ENCODE data around the gene OLFML2B.
"Not testable (repeated sequence)": the region's sequence is repeated elsewhere in the genome, so short reads cannot be mapped to it uniquely, and the experiment has no call there.

OLFML2B gene

GRCh38 chr1:162025541-162025940, 1.9 kb upstream of the OLFML2B start:
- Mint-ChIP-seq H3K4me3 (no peak overlapping the region), H3K27me3 (peaks cover 32% of the 10 kb centered on the region), H3K4me1 (peaks cover 9% of the 10 kb centered on the region), H3K36me3 (peaks cover 2% of the 10 kb centered on the region), H3K9me3 (no peaks in the 10 kb centered on the region), H3K27ac (no peak overlapping the region)
- ATAC-seq (ENCODE audit: low read depth) (no peak), DNase-seq (ENCODE audit: low spot score in 2 of 2) (no peak)

- H3K36me3 Mint-ChIP-seq, result peaks cover 2% of the 10 kb centered on the region
- DNase-seq (ENCODE audit: low spot score in 2 of 2), result no peak
- H3K27me3 Mint-ChIP-seq, result peaks cover 28% of the 10 kb centered on the region
- H3K4me1 Mint-ChIP-seq, result peaks cover 9% of the 10 kb centered on the region
- ATAC-seq (ENCODE audit: low read depth), result no peak
- H3K9me3 Mint-ChIP-seq, result no peaks in the 10 kb centered on the region
- H3K27ac Mint-ChIP-seq, result peak overlapping the region; percentile 46
- H3K4me3 Mint-ChIP-seq, result peak overlapping the region; percentile 88
Observed at GRCh38 chr1:162023181-162023546, 505 bp downstream of the OLFML2B start.

- H3K4me3 Mint-ChIP-seq, result peak overlapping the region; percentile 88
- peaks cover 2% of the 10 kb centered on the region for H3K9me3 Mint-ChIP-seq
- peaks cover 29% of the 10 kb centered on the region for H3K27me3 Mint-ChIP-seq
- peaks cover under 1% of the 10 kb centered on the region for H3K36me3 Mint-ChIP-seq
- no peak overlapping the region for H3K27ac Mint-ChIP-seq
- peaks cover 9% of the 10 kb centered on the region for H3K4me1 Mint-ChIP-seq
- ATAC-seq (ENCODE audit: low read depth) (no peak), DNase-seq (ENCODE audit: low spot score in 2 of 2) (no peak)
Observed at GRCh38 chr1:162022626-162023025, 1.0 kb downstream of the OLFML2B start.

GRCh38 chr1:162021124-162021523, 2.5 kb downstream of the OLFML2B start:
- H3K9me3 Mint-ChIP-seq, result peaks cover 2% of the 10 kb centered on the region
- H3K27me3 Mint-ChIP-seq, result peaks cover 29% of the 10 kb centered on the region
- no peak overlapping the region for H3K27ac Mint-ChIP-seq
- no peaks in the 10 kb centered on the region for H3K36me3 Mint-ChIP-seq
- H3K4me3 Mint-ChIP-seq, result no peak overlapping the region
- DNase-seq (ENCODE audit: low spot score in 2 of 2) (no peak), ATAC-seq (ENCODE audit: low read depth) (no peak)
- H3K4me1 Mint-ChIP-seq, result peaks cover 9% of the 10 kb centered on the region

GRCh38 chr1:162020150-162020549, 3.5 kb downstream of the OLFML2B start:
- Mint-ChIP-seq H3K4me3 (no peak overlapping the region), H3K27ac (no peak overlapping the region)
- no peak for DNase-seq (ENCODE audit: low spot score in 2 of 2)

GRCh38 chr1:162019446-162019845, 4.2 kb downstream of the OLFML2B start:
- peaks cover 25% of the 10 kb centered on the region for H3K27me3 Mint-ChIP-seq
- DNase-seq (ENCODE audit: low spot score in 2 of 2) (no peak), ATAC-seq (ENCODE audit: low read depth) (no peak)
- peaks cover 2% of the 10 kb centered on the region for H3K9me3 Mint-ChIP-seq
- H3K27ac Mint-ChIP-seq, result no peak overlapping the region
- no peaks in the 10 kb centered on the region for H3K36me3 Mint-ChIP-seq
- no peak overlapping the region for H3K4me3 Mint-ChIP-seq
- H3K4me1 Mint-ChIP-seq, result peaks cover 9% of the 10 kb centered on the region

More at GRCh38 chr1:162020150-162020549, 3.5 kb downstream of the OLFML2B start:
- no peaks in the 10 kb centered on the region for H3K36me3 Mint-ChIP-seq
- no peak for ATAC-seq (ENCODE audit: low read depth)
- H3K4me1 Mint-ChIP-seq, result peaks cover 9% of the 10 kb centered on the region
- H3K27me3 Mint-ChIP-seq, result peaks cover 26% of the 10 kb centered on the region
- H3K9me3 Mint-ChIP-seq, result peaks cover 2% of the 10 kb centered on the region

- Mint-ChIP-seq H3K4me3 (no peak overlapping the region), H3K9me3 (peaks cover 2% of the 10 kb centered on the region), H3K27me3 (peaks cover 22% of the 10 kb centered on the region), H3K4me1 (peaks cover 4% of the 10 kb centered on the region), H3K27ac (no peak overlapping the region), H3K36me3 (no peaks in the 10 kb centered on the region)
- DNase-seq (ENCODE audit: low spot score in 2 of 2) (no peak), ATAC-seq (ENCODE audit: low read depth) (no peak)
Observed at GRCh38 chr1:162019006-162019405, 4.7 kb downstream of the OLFML2B start.

GRCh38 chr1:162018418-162018817, 5.3 kb downstream of the OLFML2B start:
- H3K4me3 Mint-ChIP-seq, result no peak overlapping the region
- no peaks in the 10 kb centered on the region for H3K36me3 Mint-ChIP-seq
- ATAC-seq (ENCODE audit: low read depth), result no peak
- peaks cover 2% of the 10 kb centered on the region for H3K4me1 Mint-ChIP-seq
- no peak overlapping the region for H3K27ac Mint-ChIP-seq
- DNase-seq (ENCODE audit: low spot score in 2 of 2), result no peak
- peaks cover 21% of the 10 kb centered on the region for H3K27me3 Mint-ChIP-seq
- H3K9me3 Mint-ChIP-seq, result peaks cover 4% of the 10 kb centered on the region

GRCh38 chr1:162017791-162018190, 5.9 kb downstream of the OLFML2B start:
- not testable (repeated sequence) for ATAC-seq (ENCODE audit: low read depth); DNase-seq (ENCODE audit: low spot score in 2 of 2); H3K9me3 Mint-ChIP-seq; H3K4me1 Mint-ChIP-seq; H3K36me3 Mint-ChIP-seq; H3K27ac Mint-ChIP-seq; H3K4me3 Mint-ChIP-seq
- peaks cover 18% of the 10 kb centered on the region for H3K27me3 Mint-ChIP-seq

- no peaks in the 10 kb centered on the region for H3K36me3 Mint-ChIP-seq
- peaks cover 12% of the 10 kb centered on the region for H3K27me3 Mint-ChIP-seq
- peaks cover 7% of the 10 kb centered on the region for H3K9me3 Mint-ChIP-seq
- no peak for DNase-seq (ENCODE audit: low spot score in 2 of 2)
- ATAC-seq (ENCODE audit: low read depth), result no peak
- H3K4me3 Mint-ChIP-seq, result no peak overlapping the region
- H3K27ac Mint-ChIP-seq, result no peak overlapping the region
- H3K4me1 Mint-ChIP-seq, result no peaks in the 10 kb centered on the region
Observed at GRCh38 chr1:162016631-162017030, 7.0 kb downstream of the OLFML2B start.

GRCh38 chr1:162015196-162015595, 8.5 kb downstream of the OLFML2B start:
- no peaks in the 10 kb centered on the region for H3K4me1 Mint-ChIP-seq
- no peak overlapping the region for H3K27ac Mint-ChIP-seq
- no peak for DNase-seq (ENCODE audit: low spot score in 2 of 2)
- no peak for ATAC-seq (ENCODE audit: low read depth)
- peaks cover 7% of the 10 kb centered on the region for H3K9me3 Mint-ChIP-seq
- no peak overlapping the region for H3K4me3 Mint-ChIP-seq
- peaks cover 15% of the 10 kb centered on the region for H3K27me3 Mint-ChIP-seq
- no peaks in the 10 kb centered on the region for H3K36me3 Mint-ChIP-seq

- Mint-ChIP-seq H3K27ac (no peak overlapping the region), H3K4me1 (no peaks in the 10 kb centered on the region), H3K4me3 (no peak overlapping the region), H3K9me3 (peaks cover 7% of the 10 kb centered on the region), H3K27me3 (peaks cover 19% of the 10 kb centered on the region), H3K36me3 (no peaks in the 10 kb centered on the region)
- no peak for ATAC-seq (ENCODE audit: low read depth)
- no peak for DNase-seq (ENCODE audit: low spot score in 2 of 2)
Observed at GRCh38 chr1:162014202-162014601, 9.5 kb downstream of the OLFML2B start.

GRCh38 chr1:162013289-162013688, 10.4 kb downstream of the OLFML2B start:
- peaks cover 21% of the 10 kb centered on the region for H3K27me3 Mint-ChIP-seq
- peaks cover 7% of the 10 kb centered on the region for H3K9me3 Mint-ChIP-seq
- H3K36me3 Mint-ChIP-seq, result no peaks in the 10 kb centered on the region
- H3K27ac Mint-ChIP-seq, result no peak overlapping the region
- ATAC-seq (ENCODE audit: low read depth) (no peak), DNase-seq (ENCODE audit: low spot score in 2 of 2) (no peak)
- no peak overlapping the region for H3K4me3 Mint-ChIP-seq
- H3K4me1 Mint-ChIP-seq, result no peaks in the 10 kb centered on the region

GRCh38 chr1:162011337-162012012, 12.2 kb downstream of the OLFML2B start:
- H3K4me3 Mint-ChIP-seq, result no peak overlapping the region
- DNase-seq (ENCODE audit: low spot score in 2 of 2) (no peak), ATAC-seq (ENCODE audit: low read depth) (no peak)
- H3K4me1 Mint-ChIP-seq, result no peaks in the 10 kb centered on the region
- peaks cover 20% of the 10 kb centered on the region for H3K27me3 Mint-ChIP-seq
- H3K9me3 Mint-ChIP-seq, result peaks cover 5% of the 10 kb centered on the region
- H3K27ac Mint-ChIP-seq, result no peak overlapping the region
- no peaks in the 10 kb centered on the region for H3K36me3 Mint-ChIP-seq

GRCh38 chr1:162010175-162010506, 13.5 kb downstream of the OLFML2B start:
- Mint-ChIP-seq H3K27ac (no peak overlapping the region), H3K27me3 (peaks cover 23% of the 10 kb centered on the region), H3K4me3 (no peak overlapping the region), H3K9me3 (peaks cover 5% of the 10 kb centered on the region), H3K4me1 (no peaks in the 10 kb centered on the region), H3K36me3 (no peaks in the 10 kb centered on the region)
- DNase-seq (ENCODE audit: low spot score in 2 of 2) (no peak), ATAC-seq (ENCODE audit: low read depth) (no peak)
